Right lobe of liver (tissue), 6 donors: ENCODE results near the gene TNFRSF13B. TPM values are rescaled to one million over a fixed set of nuclear protein-coding genes. Genes with fewer than 3 reads are reported as not detected.
"Not testable (repeated sequence)": the region's sequence is repeated elsewhere in the genome, so short reads cannot be mapped to it uniquely, and the experiment has no call there.

ENCODE experiments used
- ATAC-seq, 4 donors: fragments of 200-7000 bp; cut with Tn5 transposase; one replicate each; pipeline ENCODE4 v1.9.1; 2020; ENCODE audit warnings: mild to moderate bottlenecking in 4 of 4, moderate library complexity in 4 of 4
- DNase-seq, 3 donors: peaks; one replicate each; pipeline ENCODE4 v3.0.0-alpha.2; 2020
- H3K27ac ChIP-seq, 3 donors: fragments of 200-600 bp; one replicate each; pipeline ENCODE4 v1.8.0; 2022
- H3K27me3 ChIP-seq, 2 donors: fragments of 200-600 bp; one replicate each; pipeline ENCODE4 v1.8.0; 2022
- H3K36me3 ChIP-seq, 4 donors: fragments of 200-600 bp; sonication (generic) in 1 of 4; one replicate each; pipeline versions ENCODE4 v1.5.1 to v1.8.0; 2017 to 2022; ENCODE audit warnings: control low read depth in 1 of 4
- H3K4me1 ChIP-seq, 4 donors: fragments of 200-600 bp; sonication (generic) in 1 of 4; one replicate each; pipeline versions ENCODE4 v1.5.1 to v1.8.0; 2017 to 2022; ENCODE audit warnings: control low read depth in 1 of 4
- H3K4me3 ChIP-seq, 3 donors: fragments of 200-600 bp; one replicate each; pipeline ENCODE4 v1.8.0; 2022
- H3K9me3 ChIP-seq, 4 donors: fragments of 200-600 bp; sonication (generic) in 1 of 4; one replicate each; pipeline versions ENCODE4 v1.5.1 to v1.8.0; 2017 to 2022; ENCODE audit warnings: control low read depth in 1 of 4
- POLR2A ChIP-seq: fragments of 450-650 bp; IDR thresholded peaks from one replicate; pipeline ENCODE4 v1.6.1; 2017; ENCODE audit warnings: antibody characterized with exemption, mild to moderate bottlenecking
- WGBS: methylation state at CpG from one replicate; pipeline ENCODE4 v1.1.6; 2018; ENCODE audit warnings: low coverage, low lambda C conversion rate; ENCODE audit not compliant: insufficient coverage; ENCODE audit errors: missing lambda C conversion rate; 5-methylcytosine and 5-hydroxymethylcytosine counted together
- intact Hi-C, 2 donors: fragments of 100-400 bp; cut with DNase I; formaldehyde crosslinking; loops; one replicate each; pipeline versions ENCODE4 v1.11.2 to v1.14.1; 2022
- total RNA-seq, 6 experiments: library from RNA; depleted of rRNA in 2 of 6; stranded (reverse); fragments of >200 nt in 2 of 6; fragmentation: NEBNext Ultra II Directional in 3 of 6; extraction: Animal tissue kit (Norgen Biotek cat#: 25700) in 3 of 6; gene quantifications; one replicate each; pipeline versions ENCODE4 v1.1.0 to v1.2.4, GENCODE V29; 2016 to 2023
- TF ChIP-seq, protein P1 (sequence below), 4 donors: fragments of 200-600 bp in 3 of 4; fragments of 450-650 bp in 1 of 4; IDR thresholded peaks; one replicate each; pipeline versions ENCODE4 v1.5.1 to v1.8.0; 2016 to 2022; ENCODE audit warnings: antibody characterized with exemption in 4 of 4, mild to moderate bottlenecking in 2 of 4
- donor health status: DM: no; HTN: yes; CAD: no.
- donor health status: DM: no; HTN: no; CAD: no.
- donor health status: DM: no; HTN: no; CAD: no.
- donor health status: DM: no; HTN: yes; CAD: no.
- donor health status: DM: no; HTN: yes; CAD: no.

Gene TNFRSF13B
- total RNA-seq, 6 experiments from 2014 or later = 0.44 TPM; not detected in 5

DNA sequence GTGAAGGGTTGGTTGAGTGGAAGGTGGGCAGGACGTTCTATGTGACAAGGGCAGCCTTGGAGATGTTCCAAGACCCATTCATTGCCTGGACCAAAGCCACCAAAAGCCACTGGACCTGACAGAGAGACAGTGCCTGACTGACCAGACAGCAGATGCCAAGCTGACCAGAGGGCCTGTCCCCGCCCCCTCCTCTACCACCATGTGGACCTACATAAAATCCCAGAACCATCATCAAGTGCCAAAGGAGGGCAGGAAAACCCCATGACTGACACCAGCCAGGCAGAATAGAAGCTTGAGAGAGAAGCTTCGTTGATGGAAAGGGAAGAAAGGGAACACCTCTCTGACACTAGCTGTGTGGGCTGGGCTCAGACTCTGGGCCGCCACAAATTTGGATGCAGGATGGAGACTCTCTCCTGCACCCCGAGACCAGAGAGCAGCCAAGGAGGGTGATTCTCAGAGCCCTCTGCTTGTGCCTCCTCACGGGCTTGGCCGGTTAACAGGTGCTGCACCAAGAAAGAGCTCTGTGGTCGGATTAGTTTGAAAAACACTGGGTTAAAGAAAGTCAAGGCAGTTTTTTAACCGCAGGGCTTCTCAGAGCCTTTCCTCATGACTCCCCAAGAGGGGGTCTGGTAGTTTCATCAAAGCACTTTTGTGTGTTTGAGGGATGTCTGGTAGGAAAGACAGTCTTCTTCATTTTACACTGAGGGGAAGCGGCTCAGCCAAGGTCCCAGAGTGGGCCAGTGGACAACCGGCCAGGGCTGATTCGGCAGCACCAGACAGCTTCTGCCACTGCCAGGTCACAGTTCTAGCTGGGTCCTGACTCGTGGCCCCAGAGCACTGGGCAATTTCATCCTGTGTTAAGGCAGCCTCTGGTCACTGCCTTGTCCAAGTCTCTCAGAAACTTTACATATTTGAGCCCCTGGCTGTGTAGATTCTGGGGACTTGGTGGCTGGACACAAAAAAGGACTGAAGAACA is 1.7 kb downstream of the TNFRSF13B start:
- no peak for ATAC-seq
- H3K9me3 ChIP-seq = no peaks in the 10 kb centered on the region
- TF ChIP-seq, protein P1, sequence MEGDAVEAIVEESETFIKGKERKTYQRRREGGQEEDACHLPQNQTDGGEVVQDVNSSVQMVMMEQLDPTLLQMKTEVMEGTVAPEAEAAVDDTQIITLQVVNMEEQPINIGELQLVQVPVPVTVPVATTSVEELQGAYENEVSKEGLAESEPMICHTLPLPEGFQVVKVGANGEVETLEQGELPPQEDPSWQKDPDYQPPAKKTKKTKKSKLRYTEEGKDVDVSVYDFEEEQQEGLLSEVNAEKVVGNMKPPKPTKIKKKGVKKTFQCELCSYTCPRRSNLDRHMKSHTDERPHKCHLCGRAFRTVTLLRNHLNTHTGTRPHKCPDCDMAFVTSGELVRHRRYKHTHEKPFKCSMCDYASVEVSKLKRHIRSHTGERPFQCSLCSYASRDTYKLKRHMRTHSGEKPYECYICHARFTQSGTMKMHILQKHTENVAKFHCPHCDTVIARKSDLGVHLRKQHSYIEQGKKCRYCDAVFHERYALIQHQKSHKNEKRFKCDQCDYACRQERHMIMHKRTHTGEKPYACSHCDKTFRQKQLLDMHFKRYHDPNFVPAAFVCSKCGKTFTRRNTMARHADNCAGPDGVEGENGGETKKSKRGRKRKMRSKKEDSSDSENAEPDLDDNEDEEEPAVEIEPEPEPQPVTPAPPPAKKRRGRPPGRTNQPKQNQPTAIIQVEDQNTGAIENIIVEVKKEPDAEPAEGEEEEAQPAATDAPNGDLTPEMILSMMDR (IDR thresholded peaks at IDR 0.05) = no peak
- TF ChIP-seq POLR2A = no peak
- 69% methylated on average over 8 of the region's 13 CpGs for WGBS
- H3K27me3 ChIP-seq = no peaks in the 10 kb centered on the region
- H3K4me3 ChIP-seq = no peak overlapping the region
- H3K27ac ChIP-seq = no peak overlapping the region
- no peak for DNase-seq
- no peaks in the 10 kb centered on the region for H3K36me3 ChIP-seq
- intact Hi-C loops = no loop called here
- H3K4me1 ChIP-seq = no peaks in the 10 kb centered on the region

DNA sequence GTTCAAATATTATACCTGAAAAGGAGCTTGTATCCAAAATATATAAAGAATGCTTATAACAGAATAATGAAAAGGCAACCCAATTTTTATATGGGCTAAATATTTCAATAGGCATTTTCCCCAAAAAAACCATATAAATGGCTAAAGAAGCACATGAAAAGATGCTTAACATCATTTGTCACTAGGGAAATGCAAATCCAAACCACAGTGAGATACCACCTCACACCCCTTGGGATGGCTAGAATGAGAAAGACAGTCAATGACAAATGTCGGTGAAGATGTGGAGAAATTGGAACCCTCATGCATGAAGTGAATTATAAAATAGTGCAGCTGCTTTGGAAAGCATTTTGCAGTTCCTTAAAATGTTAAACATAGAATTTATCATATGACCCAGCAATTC is 3.1 kb downstream of the TNFRSF13B start:
- H3K27ac ChIP-seq = no peak overlapping the region
- intact Hi-C loops = no loop called here
- no peaks in the 10 kb centered on the region for H3K4me1 ChIP-seq
- WGBS = 88% methylated on average over 1 of the region's 1 CpG
- no peak for DNase-seq
- no peak for ATAC-seq
- H3K36me3 ChIP-seq = no peaks in the 10 kb centered on the region
- H3K9me3 ChIP-seq = no peaks in the 10 kb centered on the region
- no peak overlapping the region for H3K4me3 ChIP-seq
- no peak for TF ChIP-seq POLR2A
- TF ChIP-seq, protein P1 (IDR thresholded peaks at IDR 0.05) = no peak
- H3K27me3 ChIP-seq = no peaks in the 10 kb centered on the region

DNA sequence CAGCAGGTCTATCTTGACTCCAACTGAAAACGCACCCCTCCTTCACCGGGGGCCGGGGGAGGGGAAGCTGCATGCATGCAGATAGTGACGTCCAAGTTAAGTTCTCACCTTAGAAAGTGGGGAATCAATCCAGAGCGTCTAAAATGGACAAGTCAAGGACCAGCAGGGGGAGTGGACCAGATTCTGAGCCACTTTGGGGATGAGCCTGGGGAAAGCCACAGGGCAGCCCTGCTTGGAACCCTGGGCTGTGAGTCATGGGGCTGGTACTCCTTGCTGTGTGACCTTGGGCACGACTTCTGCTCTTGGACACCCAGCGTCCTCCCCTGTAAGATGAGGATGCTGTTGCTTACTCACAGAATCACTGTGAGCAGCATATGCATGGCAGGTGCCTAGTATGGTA is 9.1 kb downstream of the TNFRSF13B start:
- H3K4me1 ChIP-seq = no peaks in the 10 kb centered on the region
- no peak for DNase-seq
- no peak overlapping the region for H3K27ac ChIP-seq
- no peak for TF ChIP-seq POLR2A
- TF ChIP-seq, protein P1 (IDR thresholded peaks at IDR 0.05) = no peak
- 24% methylated on average over 3 of the region's 7 CpGs for WGBS
- no peak overlapping the region for H3K4me3 ChIP-seq
- H3K36me3 ChIP-seq = no peaks in the 10 kb centered on the region
- intact Hi-C loops = no loop called here
- peaks cover 0 to 5% (median 0%) of the 10 kb centered on the region in 4 donors for H3K9me3 ChIP-seq
- no peak for ATAC-seq
- H3K27me3 ChIP-seq = no peaks in the 10 kb centered on the region

DNA sequence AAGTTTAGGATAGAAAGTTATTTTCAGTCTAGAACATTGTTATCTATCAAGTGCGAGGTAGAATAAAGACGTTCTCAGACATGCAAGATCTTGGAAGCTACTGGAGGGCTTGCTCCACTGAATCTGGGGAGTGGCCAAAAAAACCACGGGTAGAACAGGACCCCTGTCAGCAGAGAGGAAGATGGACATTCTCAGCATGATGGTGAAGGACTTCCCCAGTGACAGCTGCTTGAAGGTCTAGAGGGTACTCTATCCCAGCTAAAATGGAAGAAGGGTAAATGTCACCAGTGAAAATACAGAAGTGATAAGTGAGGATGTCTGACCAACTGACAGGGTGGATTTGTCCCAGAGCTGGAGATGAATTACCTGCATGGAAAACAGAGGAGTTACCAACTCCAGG is 10.1 kb downstream of the TNFRSF13B start:
- no peak for ATAC-seq
- H3K4me1 ChIP-seq = no peaks in the 10 kb centered on the region
- H3K27ac ChIP-seq = no peak overlapping the region
- H3K36me3 ChIP-seq = no peaks in the 10 kb centered on the region
- peaks cover 0 to 5% (median 0%) of the 10 kb centered on the region in 4 donors for H3K9me3 ChIP-seq
- intact Hi-C loops = no loop called here
- no peaks in the 10 kb centered on the region for H3K27me3 ChIP-seq
- TF ChIP-seq, protein P1 (IDR thresholded peaks at IDR 0.05) = no peak
- TF ChIP-seq POLR2A = no peak
- H3K4me3 ChIP-seq = no peak overlapping the region
- no peak for DNase-seq
- WGBS = 60% methylated on average over 3 of the region's 3 CpGs

DNA sequence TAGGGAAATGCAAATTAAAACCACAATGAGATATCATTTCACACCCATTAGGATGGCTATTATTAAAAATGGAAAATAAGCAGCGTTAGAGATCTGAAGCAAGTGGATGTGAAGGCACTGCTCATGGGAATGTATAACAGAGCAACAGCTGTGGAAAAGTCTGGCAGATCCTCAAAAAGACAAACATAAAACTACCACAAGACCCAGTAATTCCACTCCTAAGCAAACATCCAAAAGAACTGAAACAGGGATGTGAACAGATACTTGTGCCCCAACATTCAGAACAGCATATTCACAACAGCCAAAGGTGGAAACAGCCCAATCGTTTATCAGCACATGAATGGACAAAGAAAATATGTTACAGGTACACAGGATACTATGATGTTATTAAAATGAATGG is 10.9 kb downstream of the TNFRSF13B start:
- H3K27me3 ChIP-seq, H3K27ac ChIP-seq, intact Hi-C loops, ATAC-seq, H3K4me3 ChIP-seq, DNase-seq, H3K36me3 ChIP-seq, H3K4me1 ChIP-seq, H3K9me3 ChIP-seq: not testable (repeated sequence)
- 36% methylated on average over 1 of the region's 2 CpGs for WGBS

DNA sequence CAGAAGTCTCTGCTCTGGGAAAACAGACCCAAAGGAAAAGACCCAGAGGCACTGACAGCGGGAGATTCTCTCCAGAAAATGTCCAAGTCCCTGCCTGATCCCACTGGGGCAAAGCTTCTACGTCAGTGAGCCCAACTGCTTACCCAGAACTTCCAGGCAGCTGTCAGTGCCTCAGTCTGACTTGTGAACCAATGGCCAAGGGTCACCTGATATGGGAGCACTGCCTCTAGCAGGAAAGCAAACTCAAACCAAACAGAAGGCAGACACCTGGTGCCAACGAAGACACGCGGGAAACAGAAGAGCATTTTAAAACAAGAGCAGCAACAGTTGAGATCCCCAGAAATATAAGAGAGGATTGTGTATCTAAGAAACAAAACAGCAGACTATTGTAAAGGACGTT is 16.9 kb downstream of the TNFRSF13B start:
- intact Hi-C loops, H3K4me3 ChIP-seq, H3K4me1 ChIP-seq, DNase-seq, H3K36me3 ChIP-seq, H3K27ac ChIP-seq, H3K27me3 ChIP-seq, H3K9me3 ChIP-seq: not testable (repeated sequence)
- WGBS = 22% methylated on average over 4 of the region's 6 CpGs
- ATAC-seq = peak; percentile 42 to 85 (median 75)
